Loucy (cell line): ENCODE results near the gene LTBP1.

Source experiments
- CTCF ChIP-seq: fragments of 200-600 bp; sonication (generic); conservative IDR thresholded peaks from 2 replicates; pipeline ENCODE4 v1.5.1; 2014; ENCODE audit warnings: mild to moderate bottlenecking, antibody characterized with exemption, low read length
- EZH2phosphoT487 ChIP-seq: fragments of 200-600 bp; IDR thresholded peaks from 2 replicates; pipeline ENCODE4 v1.6.1; 2018; ENCODE audit warnings: antibody characterized with exemption, mild to moderate bottlenecking, moderate library complexity, borderline replicate concordance

- TF ChIP-seq CTCF (no peak), EZH2phosphoT487 (no peak)
These were observed 206.3 kb downstream of the LTBP1 start for GRCh38 chr2:33153008-33153407.
